ENCODE measurements around the gene NECAP2.
A peak's percentile ranks its signal among the peaks of the same experiment; 100 is the strongest.

The NECAP2 gene

DNA sequence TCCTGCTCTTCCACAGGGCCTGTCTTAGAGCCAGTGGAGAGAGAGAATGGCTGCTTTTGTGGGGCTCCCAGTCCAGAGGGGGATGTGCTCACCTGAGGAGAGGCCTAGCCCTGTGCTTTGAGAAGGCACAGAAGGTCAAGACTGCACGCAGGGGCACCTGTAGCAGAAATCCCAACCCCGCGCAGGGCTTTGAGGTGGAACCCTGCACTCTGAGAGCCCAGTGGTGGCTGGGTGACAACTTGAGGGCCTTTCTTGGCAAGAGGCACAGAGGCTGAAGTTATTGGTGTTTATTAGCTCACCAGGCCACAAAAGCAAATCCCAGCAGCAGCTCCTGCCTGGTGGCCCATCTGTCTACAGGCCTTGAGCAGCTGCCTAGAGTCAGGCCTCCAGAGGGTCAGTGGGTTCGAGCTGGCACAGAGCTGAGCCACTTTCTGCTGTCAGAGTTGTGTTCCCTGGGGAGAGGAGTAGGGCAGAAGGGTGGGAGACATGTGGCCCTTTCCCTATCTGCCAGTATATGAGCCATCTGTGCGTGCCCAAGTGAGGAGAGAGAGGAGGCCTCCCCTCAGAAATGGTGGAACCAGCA, 42.1 kb upstream of the NECAP2 start:
- H3K4ac ChIP-seq (ENCODE audit: low read depth, low read length) = no peak overlapping the region
- H2BK12ac ChIP-seq (ENCODE audit: low read length) = no peak overlapping the region
- no peaks in the 10 kb centered on the region for H3K79me2 ChIP-seq (ENCODE audit: control insufficient read depth, insufficient read depth, low read length, poor library complexity)
- no peak overlapping the region for H3K18ac ChIP-seq (ENCODE audit: low read length)
- no peak overlapping the region for H2AFZ ChIP-seq (ENCODE audit: insufficient read depth, low read length, poor library complexity)
- H2BK5ac ChIP-seq (ENCODE audit: low read depth, low read length, poor library complexity) = no peak overlapping the region
- no peak overlapping the region for H3K9ac ChIP-seq (ENCODE audit: low read length)
- no peak overlapping the region for H2AK5ac ChIP-seq (ENCODE audit: low read length)
- DNase-seq = no peak
- H3K27ac ChIP-seq (ENCODE audit: low read depth, low read length) = no peak overlapping the region
- H4K91ac ChIP-seq (ENCODE audit: low read depth, low read length) = no peak overlapping the region
- no peaks in the 10 kb centered on the region for H3K79me1 ChIP-seq (ENCODE audit: low read length)
- H3K23ac ChIP-seq (ENCODE audit: low read length) = no peak overlapping the region
- no peak overlapping the region for H4K8ac ChIP-seq (ENCODE audit: low read depth, low read length)
- no peak overlapping the region for H3K4me2 ChIP-seq (ENCODE audit: low read length)
- H3K36me3 ChIP-seq (ENCODE audit: control insufficient read depth in 1 of 2, insufficient read depth in 2 of 2, low read length in 2 of 2) = peaks cover 41 to 50% of the 10 kb centered on the region in 2 experiments
- no peak overlapping the region for H3K14ac ChIP-seq (ENCODE audit: low read length)
- no peaks in the 10 kb centered on the region for H3K27me3 ChIP-seq (ENCODE audit: insufficient read depth, low read length)
- H3K4me3 ChIP-seq (ENCODE audit: low read depth, low read length) = no peak overlapping the region
- no peaks in the 10 kb centered on the region for H3K9me3 ChIP-seq (ENCODE audit: insufficient read depth, low read depth, low read length)
- H4K12ac ChIP-seq (ENCODE audit: low read depth, low read length) = no peak overlapping the region
- no peak overlapping the region for H2BK120ac ChIP-seq (ENCODE audit: insufficient read depth, low read length, poor library complexity)
- WGBS (ENCODE audit: extremely low coverage, insufficient coverage, insufficient read length) = no CpG with 5 or more reads among the region's 5 CpGs
- H3K4me1 ChIP-seq (ENCODE audit: control insufficient read depth in 1 of 2, insufficient read depth in 2 of 2, low read length in 2 of 2) = peaks cover 0 to 2% of the 10 kb centered on the region in 2 experiments

GRCh38 chr1:16402742-16403141, 37.8 kb upstream of the NECAP2 start:
- Histone ChIP-seq H2BK120ac (ENCODE audit: insufficient read depth, low read length, poor library complexity) (no peak overlapping the region), H3K79me1 (ENCODE audit: low read length) (no peaks in the 10 kb centered on the region), H3K36me3 (ENCODE audit: control insufficient read depth in 1 of 2, insufficient read depth in 2 of 2, low read length in 2 of 2) (peaks cover 12 to 18% of the 10 kb centered on the region in 2 experiments), H4K8ac (ENCODE audit: low read depth, low read length) (no peak overlapping the region), H3K23ac (ENCODE audit: low read length) (no peak overlapping the region), H3K27me3 (ENCODE audit: insufficient read depth, low read length) (no peaks in the 10 kb centered on the region), H4K12ac (ENCODE audit: low read depth, low read length) (no peak overlapping the region), H3K79me2 (ENCODE audit: control insufficient read depth, insufficient read depth, low read length, poor library complexity) (no peaks in the 10 kb centered on the region), H3K9me3 (ENCODE audit: insufficient read depth, low read depth, low read length) (no peaks in the 10 kb centered on the region), H3K9ac (ENCODE audit: low read length) (no peak overlapping the region), H3K4me2 (ENCODE audit: low read length) (no peak overlapping the region), H3K4me3 (ENCODE audit: low read depth, low read length) (no peak overlapping the region), H3K27ac (ENCODE audit: low read depth, low read length) (no peak overlapping the region), H2AFZ (ENCODE audit: insufficient read depth, low read length, poor library complexity) (no peak overlapping the region), H2BK12ac (ENCODE audit: low read length) (no peak overlapping the region), H4K91ac (ENCODE audit: low read depth, low read length) (no peak overlapping the region), H3K4me1 (ENCODE audit: control insufficient read depth in 1 of 2, insufficient read depth in 2 of 2, low read length in 2 of 2) (peaks cover 0 to 2% of the 10 kb centered on the region in 2 experiments), H3K18ac (ENCODE audit: low read length) (no peak overlapping the region), H2AK5ac (ENCODE audit: low read length) (no peak overlapping the region), H3K14ac (ENCODE audit: low read length) (no peak overlapping the region), H3K4ac (ENCODE audit: low read depth, low read length) (no peak overlapping the region), H2BK5ac (ENCODE audit: low read depth, low read length, poor library complexity) (no peak overlapping the region)
- DNase-seq = peak in 1 of 2 donors; percentile 27
- WGBS (ENCODE audit: extremely low coverage, insufficient coverage, insufficient read length) = no CpG with 5 or more reads among the region's 10 CpGs

GRCh38 chr1:16405441-16405840, 35.1 kb upstream of the NECAP2 start:
- H3K36me3 ChIP-seq (ENCODE audit: control insufficient read depth in 1 of 2, insufficient read depth in 2 of 2, low read length in 2 of 2) = peaks cover 0 to 4% of the 10 kb centered on the region in 2 experiments
- H2BK5ac ChIP-seq (ENCODE audit: low read depth, low read length, poor library complexity) = no peak overlapping the region
- no peak overlapping the region for H2BK12ac ChIP-seq (ENCODE audit: low read length)
- no peak overlapping the region for H2AK5ac ChIP-seq (ENCODE audit: low read length)
- H3K4ac ChIP-seq (ENCODE audit: low read depth, low read length) = no peak overlapping the region
- H3K23ac ChIP-seq (ENCODE audit: low read length) = no peak overlapping the region
- no peak overlapping the region for H3K27ac ChIP-seq (ENCODE audit: low read depth, low read length)
- H4K8ac ChIP-seq (ENCODE audit: low read depth, low read length) = no peak overlapping the region
- no peak overlapping the region for H3K4me3 ChIP-seq (ENCODE audit: low read depth, low read length)
- no peak for DNase-seq
- no CpG with 5 or more reads among the region's 5 CpGs for WGBS (ENCODE audit: extremely low coverage, insufficient coverage, insufficient read length)
- no peak overlapping the region for H3K14ac ChIP-seq (ENCODE audit: low read length)
- no peak overlapping the region for H3K4me2 ChIP-seq (ENCODE audit: low read length)
- H4K12ac ChIP-seq (ENCODE audit: low read depth, low read length) = no peak overlapping the region
- H3K9ac ChIP-seq (ENCODE audit: low read length) = no peak overlapping the region
- H2BK120ac ChIP-seq (ENCODE audit: insufficient read depth, low read length, poor library complexity) = no peak overlapping the region
- no peak overlapping the region for H4K91ac ChIP-seq (ENCODE audit: low read depth, low read length)
- H3K79me1 ChIP-seq (ENCODE audit: low read length) = no peaks in the 10 kb centered on the region
- no peaks in the 10 kb centered on the region for H3K9me3 ChIP-seq (ENCODE audit: insufficient read depth, low read depth, low read length)
- no peaks in the 10 kb centered on the region for H3K79me2 ChIP-seq (ENCODE audit: control insufficient read depth, insufficient read depth, low read length, poor library complexity)
- no peak overlapping the region for H2AFZ ChIP-seq (ENCODE audit: insufficient read depth, low read length, poor library complexity)
- H3K18ac ChIP-seq (ENCODE audit: low read length) = no peak overlapping the region
- peaks cover 0 to 2% of the 10 kb centered on the region in 2 experiments for H3K4me1 ChIP-seq (ENCODE audit: control insufficient read depth in 1 of 2, insufficient read depth in 2 of 2, low read length in 2 of 2)
- no peaks in the 10 kb centered on the region for H3K27me3 ChIP-seq (ENCODE audit: insufficient read depth, low read length)

- Histone ChIP-seq H3K79me2 (ENCODE audit: control insufficient read depth, insufficient read depth, low read length, poor library complexity) (no peaks in the 10 kb centered on the region), H4K91ac (ENCODE audit: low read depth, low read length) (no peak overlapping the region), H2BK5ac (ENCODE audit: low read depth, low read length, poor library complexity) (no peak overlapping the region), H3K79me1 (ENCODE audit: low read length) (no peaks in the 10 kb centered on the region), H3K4me1 (ENCODE audit: control insufficient read depth in 1 of 2, insufficient read depth in 2 of 2, low read length in 2 of 2) (peaks cover 0 to 2% of the 10 kb centered on the region in 2 experiments), H3K9me3 (ENCODE audit: insufficient read depth, low read depth, low read length) (no peaks in the 10 kb centered on the region), H2BK12ac (ENCODE audit: low read length) (no peak overlapping the region), H3K36me3 (ENCODE audit: control insufficient read depth in 1 of 2, insufficient read depth in 2 of 2, low read length in 2 of 2) (no peaks in the 10 kb centered on the region), H3K18ac (ENCODE audit: low read length) (no peak overlapping the region), H2AFZ (ENCODE audit: insufficient read depth, low read length, poor library complexity) (no peak overlapping the region), H2AK5ac (ENCODE audit: low read length) (no peak overlapping the region), H3K4ac (ENCODE audit: low read depth, low read length) (no peak overlapping the region), H3K27ac (ENCODE audit: low read depth, low read length) (no peak overlapping the region), H3K14ac (ENCODE audit: low read length) (no peak overlapping the region), H3K9ac (ENCODE audit: low read length) (no peak overlapping the region), H4K8ac (ENCODE audit: low read depth, low read length) (no peak overlapping the region), H3K23ac (ENCODE audit: low read length) (no peak overlapping the region), H4K12ac (ENCODE audit: low read depth, low read length) (no peak overlapping the region), H3K4me3 (ENCODE audit: low read depth, low read length) (no peak overlapping the region), H3K4me2 (ENCODE audit: low read length) (no peak overlapping the region), H3K27me3 (ENCODE audit: insufficient read depth, low read length) (no peaks in the 10 kb centered on the region), H2BK120ac (ENCODE audit: insufficient read depth, low read length, poor library complexity) (no peak overlapping the region)
- no peak for DNase-seq
- no CpG with 5 or more reads among the region's 9 CpGs for WGBS (ENCODE audit: extremely low coverage, insufficient coverage, insufficient read length)
These were observed 33.7 kb upstream of the NECAP2 start for GRCh38 chr1:16406868-16407267.

Measured in trophoblast cell (in vitro differentiated cells and primary cell).